ENCODE data around the gene RGL2. TPM values are rescaled to one million over a fixed set of nuclear protein-coding genes. Genes with fewer than 3 reads are reported as not detected.

RGL2 gene
- total RNA-seq, 2 donors from 2014 or later, result 42.1 to 56.2 TPM

- no peaks in the 10 kb centered on the region for H3K9me3 ChIP-seq (ENCODE audit: control insufficient read depth, low read length, poor library complexity, severe bottlenecking)
- Mint-ChIP-seq H3K27ac (peak overlapping the region; percentile 99), H3K4me3 (peak overlapping the region; percentile 97), H3K27me3 (no peaks in the 10 kb centered on the region), H3K36me3 (ENCODE audit: low read depth) (peaks cover 10% of the 10 kb centered on the region), H3K4me1 (peaks cover 56% of the 10 kb centered on the region)
- ATAC-seq (peak; percentile 68), DNase-seq (peak; percentile 58 to 80 (median 64))
Observed at GRCh38 chr6:33314515-33314942, 15.8 kb upstream of the RGL2 start.

GRCh38 chr6:33313709-33314514 lies 15.2 kb upstream of the RGL2 start, which contains the start of gene TAPBP:
TAPBP (minus strand) TSS chr6:33314078; CDS start chr6:33314041, 37 bp downstream.
- H3K27me3 Mint-ChIP-seq, result no peaks in the 10 kb centered on the region
- peak within 1 kb of the TSS; percentile 97 for H3K4me3 Mint-ChIP-seq
- H3K36me3 Mint-ChIP-seq (ENCODE audit: low read depth), result peaks cover 10% of the 10 kb centered on the region
- DNase-seq (peak; percentile 76 to 83 (median 83)), ATAC-seq (peak; percentile 67)
- H3K9me3 ChIP-seq (ENCODE audit: control insufficient read depth, low read length, poor library complexity, severe bottlenecking), result no peaks in the 10 kb centered on the region
- peaks cover 51% of the 10 kb centered on the region for H3K4me1 Mint-ChIP-seq
- H3K27ac Mint-ChIP-seq, result peak within 1 kb of the TSS; percentile 99

GRCh38 chr6:33313105-33313708 lies 14.5 kb upstream of the RGL2 start:
- H3K36me3 Mint-ChIP-seq (ENCODE audit: low read depth), result peaks cover 9% of the 10 kb centered on the region
- no peaks in the 10 kb centered on the region for H3K27me3 Mint-ChIP-seq
- no peaks in the 10 kb centered on the region for H3K9me3 ChIP-seq (ENCODE audit: control insufficient read depth, low read length, poor library complexity, severe bottlenecking)
- DNase-seq (peak in 1 of 3 donors; percentile 25), ATAC-seq (no peak)
- peaks cover 48% of the 10 kb centered on the region for H3K4me1 Mint-ChIP-seq
- peak overlapping the region; percentile 99 for H3K27ac Mint-ChIP-seq
- peak overlapping the region; percentile 97 for H3K4me3 Mint-ChIP-seq

GRCh38 chr6:33312361-33313104 lies 13.8 kb upstream of the RGL2 start:
- peak overlapping the region; percentile 97 for H3K4me3 Mint-ChIP-seq
- H3K4me1 Mint-ChIP-seq, result peaks cover 45% of the 10 kb centered on the region
- no peaks in the 10 kb centered on the region for H3K9me3 ChIP-seq (ENCODE audit: control insufficient read depth, low read length, poor library complexity, severe bottlenecking)
- peak overlapping the region; percentile 99 for H3K27ac Mint-ChIP-seq
- DNase-seq (peak; percentile 76 to 85 (median 76)), ATAC-seq (peak; percentile 60)
- peaks cover 9% of the 10 kb centered on the region for H3K36me3 Mint-ChIP-seq (ENCODE audit: low read depth)
- no peaks in the 10 kb centered on the region for H3K27me3 Mint-ChIP-seq

- ATAC-seq (no peak), DNase-seq (no peak)
- peaks cover 24% of the 10 kb centered on the region for H3K4me1 Mint-ChIP-seq
- no peaks in the 10 kb centered on the region for H3K27me3 Mint-ChIP-seq
- H3K9me3 ChIP-seq (ENCODE audit: control insufficient read depth, low read length, poor library complexity, severe bottlenecking), result no peaks in the 10 kb centered on the region
- H3K27ac Mint-ChIP-seq, result peak overlapping the region; percentile 75
- H3K4me3 Mint-ChIP-seq, result peak overlapping the region; percentile 52
- peaks cover 9% of the 10 kb centered on the region for H3K36me3 Mint-ChIP-seq (ENCODE audit: low read depth)
Observed at GRCh38 chr6:33306356-33306755, 7.6 kb upstream of the RGL2 start.

GRCh38 chr6:33305052-33305451 lies 6.3 kb upstream of the RGL2 start:
- ATAC-seq (no peak), DNase-seq (no peak)
- Mint-ChIP-seq H3K27ac (peak overlapping the region; percentile 89), H3K36me3 (ENCODE audit: low read depth) (peaks cover 9% of the 10 kb centered on the region), H3K4me3 (peak overlapping the region; percentile 49), H3K4me1 (peaks cover 28% of the 10 kb centered on the region), H3K27me3 (no peaks in the 10 kb centered on the region)
- H3K9me3 ChIP-seq (ENCODE audit: control insufficient read depth, low read length, poor library complexity, severe bottlenecking), result no peaks in the 10 kb centered on the region

GRCh38 chr6:33304216-33304615 lies 5.5 kb upstream of the RGL2 start:
- peak overlapping the region; percentile 49 for H3K4me3 Mint-ChIP-seq
- H3K36me3 Mint-ChIP-seq (ENCODE audit: low read depth), result peaks cover 16% of the 10 kb centered on the region
- ATAC-seq (no peak), DNase-seq (no peak)
- H3K4me1 Mint-ChIP-seq, result peaks cover 36% of the 10 kb centered on the region
- H3K9me3 ChIP-seq (ENCODE audit: control insufficient read depth, low read length, poor library complexity, severe bottlenecking), result no peaks in the 10 kb centered on the region
- H3K27me3 Mint-ChIP-seq, result no peaks in the 10 kb centered on the region
- H3K27ac Mint-ChIP-seq, result peak overlapping the region; percentile 89

- H3K4me3 Mint-ChIP-seq, result no peak overlapping the region
Observed at GRCh38 chr6:33301877-33302276, 3.1 kb upstream of the RGL2 start.

GRCh38 chr6:33299237-33299944 lies 649 bp upstream of the RGL2 start:
- H3K9me3 ChIP-seq (ENCODE audit: control insufficient read depth, low read length, poor library complexity, severe bottlenecking), result no peaks in the 10 kb centered on the region
- DNase-seq (peak; percentile 89 to 94 (median 90)), ATAC-seq (peak; percentile 83)
- Mint-ChIP-seq H3K36me3 (ENCODE audit: low read depth) (peaks cover 18% of the 10 kb centered on the region), H3K4me3 (peak overlapping the region; percentile 98), H3K4me1 (peaks cover 38% of the 10 kb centered on the region), H3K27me3 (no peaks in the 10 kb centered on the region), H3K27ac (peak overlapping the region; percentile 98)

More at GRCh38 chr6:33301877-33302276, 3.1 kb upstream of the RGL2 start:
- Mint-ChIP-seq H3K27me3 (no peaks in the 10 kb centered on the region), H3K4me1 (peaks cover 42% of the 10 kb centered on the region), H3K36me3 (ENCODE audit: low read depth) (peaks cover 16% of the 10 kb centered on the region), H3K27ac (peak overlapping the region; percentile 98)
- no peaks in the 10 kb centered on the region for H3K9me3 ChIP-seq (ENCODE audit: control insufficient read depth, low read length, poor library complexity, severe bottlenecking)
- DNase-seq (no peak), ATAC-seq (no peak)

GRCh38 chr6:33297956-33298772 lies 578 bp downstream of the RGL2 start:
- ATAC-seq, result peak; percentile 45
- peak overlapping the region; percentile 98 for H3K27ac Mint-ChIP-seq
- no peaks in the 10 kb centered on the region for H3K27me3 Mint-ChIP-seq
- H3K9me3 ChIP-seq (ENCODE audit: control insufficient read depth, low read length, poor library complexity, severe bottlenecking), result no peaks in the 10 kb centered on the region
- peaks cover 33% of the 10 kb centered on the region for H3K4me1 Mint-ChIP-seq
- peak overlapping the region; percentile 98 for H3K4me3 Mint-ChIP-seq
- H3K36me3 Mint-ChIP-seq (ENCODE audit: low read depth), result peaks cover 14% of the 10 kb centered on the region
- DNase-seq, result peak in 2 of 3 donors; percentile 51 to 55

- ATAC-seq (no peak), DNase-seq (no peak)
- Mint-ChIP-seq H3K4me3 (peak overlapping the region; percentile 98), H3K4me1 (peaks cover 33% of the 10 kb centered on the region), H3K36me3 (ENCODE audit: low read depth) (peaks cover 14% of the 10 kb centered on the region), H3K27me3 (no peaks in the 10 kb centered on the region), H3K27ac (peak overlapping the region; percentile 98)
- H3K9me3 ChIP-seq (ENCODE audit: control insufficient read depth, low read length, poor library complexity, severe bottlenecking), result no peaks in the 10 kb centered on the region
Observed at GRCh38 chr6:33297406-33297955, 1.3 kb downstream of the RGL2 start.

Data from T-helper 17 cell (primary cell).